ENCODE measurements around the gene BCOR. TPM values are rescaled to one million over a fixed set of nuclear protein-coding genes. Genes with fewer than 3 reads are reported as not detected.

The BCOR gene
- total RNA-seq, 1 experiment from 2014 or later, result 134 TPM

- DNase-seq, result no peak
- Histone ChIP-seq H2AK5ac (ENCODE audit: insufficient read length, low read length) (no peak overlapping the region), H3K27ac (ENCODE audit: insufficient read length, low read depth, low read length) (no peak overlapping the region), H2BK20ac (ENCODE audit: low read depth, low read length, poor library complexity, severe bottlenecking) (no peak overlapping the region), H3K9ac (ENCODE audit: extremely low read depth, insufficient read length, low read length) (no peak overlapping the region), H3K4me2 (ENCODE audit: insufficient read depth, insufficient read length, low read length) (no peak overlapping the region), H4K20me1 (ENCODE audit: control insufficient read depth, insufficient read depth, insufficient read length) (no peaks in the 10 kb centered on the region), H3K23me2 (ENCODE audit: insufficient read length, low read depth, low read length, poor library complexity, severe bottlenecking) (no peaks in the 10 kb centered on the region), H3K79me1 (ENCODE audit: insufficient read depth, low read depth, low read length, poor library complexity, severe bottlenecking) (no peaks in the 10 kb centered on the region), H3K27me3 (ENCODE audit: insufficient read depth, low read length) (no peaks in the 10 kb centered on the region), H2BK12ac (ENCODE audit: insufficient read length, low read depth, low read length) (no peak overlapping the region), H3K4me1 (ENCODE audit: insufficient read depth, low read length) (peaks cover 4% of the 10 kb centered on the region; the same call in 1 of the 2 replicates), H3K9me3 (ENCODE audit: control insufficient read depth, low read depth, low read length) (no peaks in the 10 kb centered on the region), H2AFZ (ENCODE audit: low read length) (no peak overlapping the region), H3K56ac (ENCODE audit: insufficient read length, low read depth, low read length) (no peak overlapping the region), H2BK120ac (ENCODE audit: low read depth, low read length, poor library complexity, severe bottlenecking) (no peak overlapping the region), H3K4ac (ENCODE audit: low read depth, low read length) (no peak overlapping the region), H3K23ac (ENCODE audit: insufficient read length, low read depth, low read length) (no peak overlapping the region), H3K14ac (ENCODE audit: insufficient read depth, low read length) (no peak overlapping the region), H4K91ac (ENCODE audit: insufficient read length, low read depth, low read length) (no peak overlapping the region), H4K5ac (ENCODE audit: insufficient read length, low read depth, low read length) (no peak overlapping the region), H3K79me2 (ENCODE audit: insufficient read depth, low read length) (no peaks in the 10 kb centered on the region), H3T11ph (ENCODE audit: low read length) (no peak overlapping the region), H3K18ac (ENCODE audit: insufficient read length, low read depth, low read length) (no peak overlapping the region), H2BK15ac (ENCODE audit: low read depth, low read length) (no peak overlapping the region), H2BK5ac (ENCODE audit: insufficient read length, low read length) (no peak overlapping the region), H4K8ac (replicated peaks; ENCODE audit: insufficient read length, low read depth, low read length) (no peak overlapping the region)
- peaks cover 65 to 71% of the 10 kb centered on the region in 2 experiments for H3K9me3 Mint-ChIP-seq
- H3K36me3 Mint-ChIP-seq (ENCODE audit: insufficient read depth in 1 of 3, low read depth in 3 of 3), result peaks cover 5 to 21% (median 9%) of the 10 kb centered on the region in 3 experiments
- no peak for TF ChIP-seq CTCF (conservative IDR thresholded peaks at IDR 0.05)
- WGBS (ENCODE audit: extremely low coverage, insufficient read length, low lambda C conversion rate), result no CpG with 5 or more reads among the region's 5 CpGs
- peaks cover 26 to 34% of the 10 kb centered on the region in 2 experiments for H3K4me1 Mint-ChIP-seq
- no peak overlapping the region for H3K4me3 Mint-ChIP-seq
- no peak overlapping the region; a peak in 1 of 7 replicates for H3K27ac Mint-ChIP-seq
- H3K27me3 Mint-ChIP-seq (ENCODE audit: low read depth), result peaks cover 29% of the 10 kb centered on the region
Measured at GRCh38 chrX:40121618-40122017, 23.9 kb upstream of the BCOR start.

Data from H9 (cell line).